GM12864 (cell line): Measurements from ENCODE around the gene AGGF1.

Experiments
- DNase-seq: peaks from one replicate; pipeline ENCODE4 v3.0.0-alpha.2; 2011; ENCODE audit warnings: low read depth
- H3K4me3 ChIP-seq: 2 replicates; pipeline ENCODE4 v1.5.1; 2011; ENCODE audit warnings: mild to moderate bottlenecking, low read depth, low read length, control low read depth
- TF ChIP-seq, protein P1 (sequence below): IDR thresholded peaks from 2 replicates; pipeline ENCODE4 v1.5.1; 2011; ENCODE audit warnings: low read depth, mild to moderate bottlenecking, moderate library complexity, low read length, control low read depth, inconsistent platforms; ENCODE audit errors: missing control alignments

AGGF1 gene

GRCh38 chr5:77012601-77013000, 17.6 kb upstream of the AGGF1 start:
- TF ChIP-seq, protein P1, sequence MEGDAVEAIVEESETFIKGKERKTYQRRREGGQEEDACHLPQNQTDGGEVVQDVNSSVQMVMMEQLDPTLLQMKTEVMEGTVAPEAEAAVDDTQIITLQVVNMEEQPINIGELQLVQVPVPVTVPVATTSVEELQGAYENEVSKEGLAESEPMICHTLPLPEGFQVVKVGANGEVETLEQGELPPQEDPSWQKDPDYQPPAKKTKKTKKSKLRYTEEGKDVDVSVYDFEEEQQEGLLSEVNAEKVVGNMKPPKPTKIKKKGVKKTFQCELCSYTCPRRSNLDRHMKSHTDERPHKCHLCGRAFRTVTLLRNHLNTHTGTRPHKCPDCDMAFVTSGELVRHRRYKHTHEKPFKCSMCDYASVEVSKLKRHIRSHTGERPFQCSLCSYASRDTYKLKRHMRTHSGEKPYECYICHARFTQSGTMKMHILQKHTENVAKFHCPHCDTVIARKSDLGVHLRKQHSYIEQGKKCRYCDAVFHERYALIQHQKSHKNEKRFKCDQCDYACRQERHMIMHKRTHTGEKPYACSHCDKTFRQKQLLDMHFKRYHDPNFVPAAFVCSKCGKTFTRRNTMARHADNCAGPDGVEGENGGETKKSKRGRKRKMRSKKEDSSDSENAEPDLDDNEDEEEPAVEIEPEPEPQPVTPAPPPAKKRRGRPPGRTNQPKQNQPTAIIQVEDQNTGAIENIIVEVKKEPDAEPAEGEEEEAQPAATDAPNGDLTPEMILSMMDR: no peak
- H3K4me3 ChIP-seq: no peak overlapping the region
- DNase-seq: no peak

- no peak overlapping the region for H3K4me3 ChIP-seq
- TF ChIP-seq, protein P1: peak; percentile 32
- DNase-seq: peak; percentile 51
Observed at GRCh38 chr5:77015938-77016569, 14.2 kb upstream of the AGGF1 start.

GRCh38 chr5:77016962-77017361, 13.2 kb upstream of the AGGF1 start:
- TF ChIP-seq, protein P1: no peak
- H3K4me3 ChIP-seq: no peak overlapping the region
- DNase-seq: no peak

DNA sequence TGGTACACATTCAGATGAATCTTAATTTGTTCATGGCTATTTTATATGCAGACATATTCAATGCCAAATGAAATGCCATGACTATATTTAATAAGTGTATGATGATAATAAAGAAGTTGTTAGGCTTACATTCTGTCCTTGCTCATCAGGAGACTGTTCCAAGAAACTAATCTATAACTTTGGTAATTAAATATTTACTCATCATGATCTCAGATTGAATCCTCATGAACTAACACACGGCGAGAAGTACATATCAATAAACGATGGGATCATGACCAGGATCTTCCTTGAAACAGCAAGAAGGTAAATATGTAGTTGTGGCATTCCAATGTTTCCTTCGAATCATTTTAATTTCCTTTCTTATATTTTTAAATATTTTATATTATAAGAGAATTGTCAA, 12.5 kb upstream of the AGGF1 start:
- DNase-seq: no peak
- no peak overlapping the region for H3K4me3 ChIP-seq
- TF ChIP-seq, protein P1: no peak

DNA sequence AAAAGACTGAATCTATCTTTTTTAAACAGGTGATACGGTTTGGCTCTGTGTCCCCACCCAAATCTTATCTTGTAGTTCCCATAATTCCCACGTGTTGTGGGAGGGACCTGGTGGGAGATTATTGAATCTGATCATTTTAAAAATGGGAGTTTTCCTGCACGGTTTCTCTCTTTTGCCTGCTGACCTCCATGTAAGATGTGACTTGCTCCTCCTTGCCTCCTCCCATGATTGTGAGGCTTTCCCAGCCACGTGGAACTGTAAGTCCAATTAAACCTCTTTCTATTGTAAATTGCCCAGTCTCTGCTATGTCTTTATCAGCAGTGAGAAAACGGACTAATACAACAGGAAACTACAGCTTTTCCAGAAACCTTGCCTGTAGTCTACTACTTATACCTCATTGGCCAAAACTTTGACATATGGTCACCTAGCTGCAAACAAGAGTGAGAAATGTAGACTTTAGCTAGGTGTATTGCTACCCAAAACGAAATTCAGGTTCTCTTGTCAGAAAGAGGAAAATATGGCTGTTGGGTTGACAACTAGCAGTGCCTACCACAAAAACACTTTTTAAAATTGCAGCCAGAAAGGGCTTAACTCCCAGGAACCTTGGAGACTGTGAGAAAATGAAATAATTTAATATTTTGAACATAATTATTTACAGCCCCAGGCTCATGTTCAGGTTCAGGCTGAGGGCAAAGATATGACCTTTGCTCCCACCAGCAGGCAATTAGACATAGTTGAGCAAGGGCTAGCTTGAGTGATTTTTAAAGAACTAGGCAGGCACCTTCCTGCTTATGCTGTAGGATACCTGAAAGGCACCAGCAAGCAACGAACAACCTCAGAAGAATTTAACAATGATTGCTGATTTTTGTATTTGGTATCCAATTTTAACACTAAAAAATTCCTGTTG, 7.4 kb upstream of the AGGF1 start:
- no peak overlapping the region for H3K4me3 ChIP-seq
- DNase-seq: no peak
- TF ChIP-seq, protein P1: no peak

DNA sequence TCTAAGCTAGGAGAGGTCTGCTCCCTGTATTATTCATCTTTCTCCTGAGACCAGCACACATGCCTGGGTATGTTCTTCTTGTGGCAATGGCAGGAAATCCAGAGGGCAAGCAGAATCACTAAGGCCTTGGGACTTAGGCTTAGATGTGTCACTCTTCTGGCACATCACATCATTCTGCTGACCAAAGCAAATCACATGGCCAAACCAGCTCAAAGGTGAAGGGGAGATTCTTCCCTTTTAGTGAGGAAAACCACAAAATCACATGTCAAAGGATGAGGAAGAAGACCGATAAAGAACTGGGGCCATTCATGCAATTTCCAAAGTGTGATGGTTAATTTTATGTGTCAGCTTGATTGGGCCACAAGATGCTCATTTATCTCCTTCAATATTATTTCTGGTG, 5.7 kb upstream of the AGGF1 start:
- no peak overlapping the region for H3K4me3 ChIP-seq
- DNase-seq: no peak
- TF ChIP-seq, protein P1: no peak
